Jurkat, Clone E6-1 (cell line): Measurements from ENCODE around the gene C10orf95. TPM values are rescaled to one million over a fixed set of nuclear protein-coding genes. Genes with fewer than 3 reads are reported as not detected.
A peak's percentile ranks its signal among the peaks of the same experiment; 100 is the strongest.
"Not testable (repeated sequence)": the region's sequence is repeated elsewhere in the genome, so short reads cannot be mapped to it uniquely, and the experiment has no call there.

ENCODE experiments used
- DNase-seq: peaks from one replicate; pipeline ENCODE4 v3.0.0-alpha.2; 2011; ENCODE audit warnings: low read depth, low spot score
- H3K4me3 ChIP-seq: 2 replicates; pipeline ENCODE4 v1.5.1; 2011; ENCODE audit warnings: mild to moderate bottlenecking, low read length, control low read depth, moderate library complexity
- polyA plus RNA-seq: library from polyadenylated mRNA; unstranded; fragments of >200 nt; gene quantifications from one replicate; pipeline ENCODE4 v1.2.1, GENCODE V29; 2012; ENCODE audit warnings: missing spikeins; ENCODE audit not compliant: insufficient read length, insufficient read depth

The C10orf95 gene, protein sequence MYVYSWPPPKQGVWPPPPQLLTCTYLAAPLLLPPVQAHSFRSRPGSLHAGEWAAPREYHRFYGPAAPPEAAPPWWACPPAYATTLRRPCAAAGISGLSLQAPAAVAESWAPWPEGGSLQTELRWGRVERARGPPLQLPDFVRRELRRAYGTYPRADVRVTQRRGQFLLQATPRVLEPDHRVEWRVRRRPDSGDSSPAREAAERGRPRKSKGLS
- 2.2 TPM for polyA plus RNA-seq

GRCh38 chr10:102451105-102451969 lies at the start of gene C10orf95:
Gene C10orf95, minus strand, starts transcription at chr10:102451543. Its CDS starts 450 bp downstream, at chr10:102451093.
- peak within 1 kb of the TSS; percentile 99 for H3K4me3 ChIP-seq
- DNase-seq: no peak

- not testable (repeated sequence) for H3K4me3 ChIP-seq, DNase-seq
Measured at GRCh38 chr10:102500686-102501085, 49.3 kb upstream of the C10orf95 start.

- DNase-seq: no peak
- H3K4me3 ChIP-seq: no peak overlapping the region
Measured at GRCh38 chr10:102499356-102499755, 48.0 kb upstream of the C10orf95 start.

GRCh38 chr10:102497545-102497944 lies 46.2 kb upstream of the C10orf95 start:
- no peak overlapping the region for H3K4me3 ChIP-seq
- DNase-seq: no peak

DNA sequence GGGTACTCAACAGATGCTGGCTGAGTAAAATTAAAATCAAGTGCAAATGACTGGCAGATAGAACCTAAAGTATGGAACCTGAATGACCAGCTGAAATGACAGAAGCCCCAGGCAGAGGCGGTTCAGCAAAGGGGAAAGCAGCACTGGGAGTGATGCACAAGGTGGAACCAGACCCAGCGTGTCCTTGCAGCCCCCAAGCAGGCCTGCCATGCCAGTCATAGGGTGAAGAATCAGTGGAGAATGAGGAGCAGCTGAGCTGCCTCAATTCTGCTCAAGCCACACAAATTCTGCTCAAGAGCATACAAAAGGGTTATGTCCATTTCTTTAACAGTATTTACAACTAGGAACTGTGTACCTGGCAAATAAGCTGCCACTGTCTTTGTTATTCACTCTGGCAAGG lies 42.4 kb upstream of the C10orf95 start:
- H3K4me3 ChIP-seq: no peak overlapping the region
- DNase-seq: no peak

- H3K4me3 ChIP-seq: no peak overlapping the region
- no peak for DNase-seq
Measured at GRCh38 chr10:102492983-102493382, 41.6 kb upstream of the C10orf95 start.

DNA sequence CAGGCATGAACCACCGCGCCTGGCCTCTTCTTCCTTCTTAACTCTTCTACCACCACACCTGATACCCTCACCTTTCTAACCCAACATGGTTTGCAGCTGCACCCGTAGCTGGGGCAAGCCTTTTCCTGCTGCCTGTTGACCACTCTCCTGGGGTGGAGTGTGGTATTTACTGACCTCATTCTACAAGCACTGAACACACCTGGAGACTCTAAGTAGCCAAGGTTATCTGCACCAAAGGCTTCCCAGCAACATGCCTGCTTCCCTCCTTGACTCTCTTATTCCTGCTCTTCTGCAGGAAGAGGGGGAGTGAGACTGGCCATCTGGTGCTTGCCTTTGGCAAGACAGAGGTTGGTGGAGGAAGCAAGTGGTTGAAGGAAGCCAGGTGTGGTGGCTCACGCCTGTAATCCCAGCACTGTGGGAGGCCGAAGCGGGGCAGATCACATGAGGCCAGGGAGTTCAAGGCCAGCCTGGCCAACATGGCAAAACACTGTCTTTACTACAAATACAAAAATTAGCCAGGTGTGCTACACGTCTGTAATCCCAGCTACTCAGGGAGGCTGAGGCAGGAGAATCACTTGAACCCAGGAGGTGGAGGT lies 41.1 kb upstream of the C10orf95 start:
- H3K4me3 ChIP-seq: no peak overlapping the region
- DNase-seq: no peak

DNA sequence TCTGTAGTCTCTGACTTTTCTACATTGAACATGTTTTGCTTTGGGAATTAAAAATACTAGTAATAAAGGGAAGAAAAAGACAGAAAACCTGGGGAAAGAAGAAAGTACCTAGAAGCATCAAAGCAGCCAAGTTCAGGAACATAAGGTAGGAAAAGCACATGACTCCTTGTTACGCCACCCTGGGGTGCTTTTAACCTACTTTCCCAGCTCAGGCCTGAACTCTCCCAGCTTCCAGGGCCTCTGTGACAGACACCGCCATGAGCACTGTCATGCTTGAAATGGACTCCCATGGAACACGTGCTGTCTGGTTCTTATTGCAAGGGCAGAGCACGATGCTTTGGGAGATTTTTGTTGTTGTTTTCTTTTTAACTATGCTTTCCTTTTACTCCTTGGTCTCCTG lies 39.8 kb upstream of the C10orf95 start:
- no peak overlapping the region for H3K4me3 ChIP-seq
- no peak for DNase-seq

- no peak overlapping the region for H3K4me3 ChIP-seq
Measured at GRCh38 chr10:102485093-102485784, 33.9 kb upstream of the C10orf95 start.

DNA sequence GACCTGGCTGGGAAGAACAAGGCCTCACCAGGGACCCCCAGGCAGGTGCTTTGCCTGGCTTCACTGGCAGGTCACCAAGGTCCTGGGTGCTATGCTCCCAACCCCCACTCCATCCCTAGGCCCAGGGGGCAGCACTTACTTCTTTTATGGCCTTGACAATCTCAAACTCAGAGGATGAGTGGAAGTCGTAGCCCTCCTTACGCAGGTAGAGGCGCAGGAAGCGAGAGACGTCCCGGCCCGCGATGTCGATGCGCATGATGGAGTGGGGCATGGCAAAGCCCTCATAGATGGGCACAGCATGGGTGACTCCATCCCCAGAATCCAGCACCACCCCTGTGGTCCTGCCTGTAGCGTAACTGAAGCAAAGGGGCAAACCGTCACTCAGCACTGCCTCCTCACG lies 32.7 kb upstream of the C10orf95 start:
- no peak for DNase-seq
- no peak overlapping the region for H3K4me3 ChIP-seq

More at GRCh38 chr10:102485093-102485784, 33.9 kb upstream of the C10orf95 start:
- no peak for DNase-seq

- H3K4me3 ChIP-seq: no peak overlapping the region
- DNase-seq: no peak
Measured at GRCh38 chr10:102480396-102480795, 29.1 kb upstream of the C10orf95 start.

- DNase-seq: no peak
- H3K4me3 ChIP-seq: no peak overlapping the region
Measured at GRCh38 chr10:102479651-102480050, 28.3 kb upstream of the C10orf95 start.

GRCh38 chr10:102476466-102477141 lies 25.3 kb upstream of the C10orf95 start:
- DNase-seq: no peak
- no peak overlapping the region for H3K4me3 ChIP-seq

DNA sequence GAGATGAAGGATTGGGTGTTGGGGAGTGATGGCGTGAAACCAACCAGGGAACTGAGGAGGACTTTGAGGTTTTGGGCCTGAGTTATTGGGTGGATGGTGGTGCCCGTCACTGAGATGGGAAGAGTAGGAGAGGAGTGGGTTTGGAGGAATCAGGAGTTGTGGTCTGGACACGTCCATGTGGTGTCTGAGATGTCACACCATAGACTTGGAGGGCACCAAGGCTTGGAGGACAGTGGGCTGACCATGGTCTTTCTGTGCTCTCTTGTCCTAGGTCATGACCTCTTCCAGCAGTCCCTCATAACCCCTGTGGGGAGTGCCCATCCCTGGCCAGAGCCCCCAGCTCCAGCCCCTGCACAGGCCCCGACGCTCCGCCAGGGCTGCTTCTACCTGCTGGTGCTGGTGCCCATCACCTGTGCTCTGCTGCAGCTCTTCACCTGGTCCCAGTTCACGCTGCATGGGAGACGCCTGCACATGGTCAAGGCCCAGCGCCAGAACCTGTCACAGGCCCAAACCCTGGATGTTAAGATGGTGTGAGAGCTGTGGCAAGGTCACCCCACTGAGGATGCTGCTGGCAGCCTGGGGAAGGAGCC lies 24.2 kb upstream of the C10orf95 start:
- H3K4me3 ChIP-seq: no peak overlapping the region
- no peak for DNase-seq

DNA sequence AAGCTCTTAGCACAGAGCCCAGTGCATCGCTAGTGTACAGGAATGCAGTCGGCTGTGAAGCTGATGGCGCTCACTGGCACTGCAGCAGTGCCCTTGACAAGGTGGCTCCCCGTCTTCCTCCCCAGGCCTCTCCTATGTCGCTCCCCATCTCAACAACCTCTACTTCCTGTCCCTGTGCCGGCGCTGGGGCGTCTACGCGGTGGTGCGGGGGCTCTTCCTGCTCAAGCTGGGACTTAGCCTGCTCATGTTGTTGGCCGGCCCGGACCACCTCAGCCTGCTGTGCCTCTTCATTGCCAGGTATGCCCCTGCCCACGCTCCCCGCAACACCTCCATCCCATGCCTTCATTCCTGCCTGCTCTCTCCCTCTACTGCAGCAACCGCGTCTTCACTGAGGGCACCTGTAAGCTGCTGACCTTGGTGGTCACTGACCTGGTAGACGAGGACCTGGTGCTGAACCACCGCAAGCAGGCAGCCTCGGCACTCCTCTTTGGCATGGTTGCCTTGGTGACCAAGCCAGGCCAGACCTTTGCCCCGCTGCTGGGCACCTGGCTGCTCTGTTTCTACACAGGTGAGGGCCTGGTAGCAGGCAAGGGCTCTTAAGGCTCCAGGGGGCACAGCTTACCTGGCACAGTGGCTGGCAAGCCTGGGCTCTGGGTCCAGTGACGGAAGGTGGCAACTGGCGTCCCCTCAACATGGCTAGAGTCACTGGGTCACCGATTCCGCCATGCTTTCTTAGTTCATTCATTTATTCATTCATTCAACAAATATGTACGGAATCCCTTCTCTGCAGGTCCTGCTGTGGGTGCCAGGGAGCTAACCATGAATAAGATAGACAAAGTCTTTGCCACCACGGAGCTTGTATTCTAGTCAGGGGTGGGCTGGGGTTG lies 22.3 kb upstream of the C10orf95 start:
- no peak for DNase-seq
- H3K4me3 ChIP-seq: no peak overlapping the region

- DNase-seq: no peak
- H3K4me3 ChIP-seq: no peak overlapping the region
Measured at GRCh38 chr10:102470579-102471546, 19.5 kb upstream of the C10orf95 start.

DNA sequence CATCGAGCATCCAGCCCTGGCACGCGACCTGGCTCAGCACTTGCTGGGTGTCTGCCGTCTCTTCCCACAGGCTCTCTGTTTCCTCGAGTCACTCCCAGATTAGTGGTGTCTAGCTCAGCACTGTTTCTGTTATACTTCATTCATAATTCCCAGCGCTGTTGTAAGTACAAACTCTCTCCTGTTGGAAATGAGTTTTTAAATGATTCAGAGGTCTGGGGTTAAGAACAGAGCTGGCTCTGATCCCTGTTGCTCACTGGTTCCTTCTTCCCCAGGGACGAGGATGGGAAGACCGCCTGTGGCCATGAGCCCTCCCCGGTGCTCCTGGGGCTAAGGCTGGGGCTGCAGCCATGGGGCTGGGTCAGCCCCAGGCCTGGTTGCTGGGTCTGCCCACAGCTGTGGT lies 17.3 kb upstream of the C10orf95 start:
- no peak overlapping the region for H3K4me3 ChIP-seq
- no peak for DNase-seq
